Mesenchymal stem cell (in vitro differentiated cells and primary cell): ENCODE measurements around the gene P2RX5.

Experiments
- DNase-seq: peaks from one replicate; pipeline ENCODE4 v3.0.0-alpha.2; 2013
- H2AFZ ChIP-seq: one replicate; pipeline ENCODE4 v1.6.1; 2013; ENCODE audit warnings: low read depth, mild to moderate bottlenecking, control low read depth, inconsistent platforms, low read length, moderate library complexity
- H2AK5ac ChIP-seq: 2 replicates; pipeline ENCODE4 v1.6.1; 2013; ENCODE audit warnings: low read length, moderate library complexity, mild to moderate bottlenecking, inconsistent platforms; ENCODE audit not compliant: severe bottlenecking
- H2BK120ac ChIP-seq: one replicate; pipeline ENCODE4 v1.6.1; 2013; ENCODE audit warnings: low read depth, mild to moderate bottlenecking, inconsistent platforms, low read length, moderate library complexity
- H2BK12ac ChIP-seq, 2 experiments: one replicate each; pipeline ENCODE4 v1.6.1; 2013; ENCODE audit warnings: inconsistent platforms in 2 of 2, low read length in 2 of 2, mild to moderate bottlenecking in 2 of 2, moderate library complexity in 2 of 2, control low read depth in 1 of 2
- H2BK15ac ChIP-seq: one replicate; pipeline ENCODE4 v1.6.1; 2013; ENCODE audit warnings: mild to moderate bottlenecking, low read depth, inconsistent platforms; ENCODE audit not compliant: poor library complexity, severe bottlenecking
- H2BK5ac ChIP-seq: 2 replicates; pipeline ENCODE4 v1.6.1; 2013; ENCODE audit warnings: low read depth, mild to moderate bottlenecking, low read length, control low read depth, inconsistent platforms; ENCODE audit not compliant: poor library complexity, severe bottlenecking
- H3K14ac ChIP-seq, 2 experiments: one replicate each; pipeline ENCODE4 v1.6.1; 2013; ENCODE audit warnings: inconsistent platforms in 2 of 2, low read length in 2 of 2, control low read depth in 1 of 2, mild to moderate bottlenecking in 1 of 2, moderate library complexity in 1 of 2
- H3K18ac ChIP-seq, 2 experiments: one replicate each; pipeline ENCODE4 v1.6.1; 2013; ENCODE audit warnings: inconsistent platforms in 2 of 2, low read length in 2 of 2, control low read depth in 1 of 2, low read depth in 1 of 2, mild to moderate bottlenecking in 1 of 2
- H3K23ac ChIP-seq, 2 experiments: one replicate each; pipeline ENCODE4 v1.6.1; 2013; ENCODE audit warnings: inconsistent platforms in 2 of 2, low read length in 2 of 2, mild to moderate bottlenecking in 2 of 2, moderate library complexity in 2 of 2, control low read depth in 1 of 2
- H3K27ac ChIP-seq: 2 replicates; pipeline ENCODE4 v1.5.1; 2013; ENCODE audit warnings: mild to moderate bottlenecking, moderate library complexity, low read length, control low read depth, inconsistent platforms; ENCODE audit not compliant: poor library complexity, severe bottlenecking
- H3K27me3 ChIP-seq, 2 experiments: 2 replicates each; pipeline versions ENCODE4 v1.6.1 to v1.7.0; 2013; ENCODE audit warnings: low read length in 2 of 2, mild to moderate bottlenecking in 2 of 2, moderate library complexity in 2 of 2, control low read depth in 1 of 2, inconsistent platforms in 1 of 2; ENCODE audit not compliant: control insufficient read depth in 1 of 2, insufficient read depth in 1 of 2
- H3K36me3 ChIP-seq, 2 experiments: 2 replicates each; pipeline versions ENCODE4 v1.6.1 to v1.7.0; 2013; ENCODE audit warnings: low read length in 2 of 2, control low read depth in 1 of 2, inconsistent platforms in 1 of 2, low read depth in 1 of 2, mild to moderate bottlenecking in 1 of 2; ENCODE audit not compliant: insufficient read depth in 2 of 2, control insufficient read depth in 1 of 2
- H3K4ac ChIP-seq, 2 experiments: one replicate each; pipeline ENCODE4 v1.6.1; 2013; ENCODE audit warnings: inconsistent platforms in 2 of 2, low read length in 2 of 2, mild to moderate bottlenecking in 2 of 2, moderate library complexity in 2 of 2, control low read depth in 1 of 2, low read depth in 1 of 2
- H3K4me1 ChIP-seq: 2 replicates; pipeline ENCODE4 v1.6.1; 2013; ENCODE audit warnings: low read depth, low read length, control low read depth; ENCODE audit not compliant: control insufficient read depth, insufficient read depth
- H3K4me2 ChIP-seq: 2 replicates; pipeline ENCODE4 v1.6.1; 2013; ENCODE audit warnings: low read length, mild to moderate bottlenecking, inconsistent platforms; ENCODE audit not compliant: poor library complexity, severe bottlenecking
- H3K4me3 ChIP-seq, 2 experiments: 2 replicates each; pipeline versions ENCODE4 v1.5.1 to v1.7.0; 2013; ENCODE audit warnings: low read length in 2 of 2, mild to moderate bottlenecking in 2 of 2, control low read depth in 1 of 2, low read depth in 1 of 2; ENCODE audit not compliant: insufficient read depth in 1 of 2
- H3K79me1 ChIP-seq: replicated peaks from 2 replicates; pipeline ENCODE4 v1.6.1; 2013; ENCODE audit warnings: mild to moderate bottlenecking, control low read depth, low read length, inconsistent platforms; ENCODE audit not compliant: poor library complexity, severe bottlenecking
- H3K9ac ChIP-seq: 2 replicates; pipeline ENCODE4 v1.7.0; 2013; ENCODE audit warnings: mild to moderate bottlenecking, low read length, moderate library complexity
- H3K9me3 ChIP-seq: 2 replicates; pipeline ENCODE4 v1.7.0; 2013; ENCODE audit warnings: mild to moderate bottlenecking, low read length; ENCODE audit not compliant: control insufficient read depth
- H4K8ac ChIP-seq: one replicate; pipeline ENCODE4 v1.6.1; 2013; ENCODE audit warnings: inconsistent platforms, mild to moderate bottlenecking, low read length, moderate library complexity
- H4K91ac ChIP-seq: one replicate; pipeline ENCODE4 v1.6.1; 2013; ENCODE audit warnings: mild to moderate bottlenecking, low read length, inconsistent platforms
- WGBS: methylation state at CpG from one replicate; pipeline ENCODE4 v1.1.7; 2013; ENCODE audit warnings: mixed read lengths; 5-methylcytosine and 5-hydroxymethylcytosine counted together

The P2RX5 gene

GRCh38 chr17:3692346-3692745 is 3.6 kb downstream of the P2RX5 start:
- Histone ChIP-seq H3K4me3 (no peak overlapping the region), H3K4me2 (no peak overlapping the region)
- WGBS = 91% methylated on average over 9 of the region's 9 CpGs

GRCh38 chr17:3691617-3692067 is 4.3 kb downstream of the P2RX5 start:
- no peak overlapping the region for H2BK120ac ChIP-seq
- no peak for DNase-seq
- peaks cover 17% of the 10 kb centered on the region for H3K4me1 ChIP-seq
- H3K14ac ChIP-seq = no peak overlapping the region
- H3K27me3 ChIP-seq = peaks cover 26 to 34% of the 10 kb centered on the region in 2 experiments
- H3K23ac ChIP-seq = no peak overlapping the region
- no peak overlapping the region for H3K9ac ChIP-seq
- no peak overlapping the region for H2BK5ac ChIP-seq
- H3K4me2 ChIP-seq = no peak overlapping the region
- H2BK15ac ChIP-seq = no peak overlapping the region
- H3K9me3 ChIP-seq = no peaks in the 10 kb centered on the region
- H3K27ac ChIP-seq = no peak overlapping the region
- H3K79me1 ChIP-seq = no peaks in the 10 kb centered on the region
- H2AFZ ChIP-seq = no peak overlapping the region
- no peak overlapping the region for H3K18ac ChIP-seq
- no peak overlapping the region for H4K8ac ChIP-seq
- no peak overlapping the region for H3K4me3 ChIP-seq
- H2AK5ac ChIP-seq = no peak overlapping the region
- no peaks in the 10 kb centered on the region for H3K36me3 ChIP-seq
- no peak overlapping the region for H2BK12ac ChIP-seq
- 88% methylated on average over 15 of the region's 16 CpGs for WGBS
- H3K4ac ChIP-seq = no peak overlapping the region
- no peak overlapping the region for H4K91ac ChIP-seq

More at GRCh38 chr17:3692346-3692745, 3.6 kb downstream of the P2RX5 start:
- no peak overlapping the region for H3K23ac ChIP-seq
- no peaks in the 10 kb centered on the region for H3K79me1 ChIP-seq
- no peak overlapping the region for H2AFZ ChIP-seq
- no peak overlapping the region for H2BK5ac ChIP-seq
- no peak for DNase-seq
- H2BK15ac ChIP-seq = no peak overlapping the region
- H3K14ac ChIP-seq = no peak overlapping the region
- no peak overlapping the region for H4K8ac ChIP-seq
- no peak overlapping the region for H3K18ac ChIP-seq
- H3K9me3 ChIP-seq = no peaks in the 10 kb centered on the region
- H2AK5ac ChIP-seq = no peak overlapping the region
- H3K4ac ChIP-seq = no peak overlapping the region
- no peak overlapping the region for H2BK12ac ChIP-seq
- H4K91ac ChIP-seq = no peak overlapping the region
- H3K9ac ChIP-seq = no peak overlapping the region
- H3K27me3 ChIP-seq = peaks cover 33 to 39% of the 10 kb centered on the region in 2 experiments
- no peak overlapping the region for H3K27ac ChIP-seq
- H3K36me3 ChIP-seq = no peaks in the 10 kb centered on the region
- H2BK120ac ChIP-seq = no peak overlapping the region
- H3K4me1 ChIP-seq = peaks cover 17% of the 10 kb centered on the region

GRCh38 chr17:3690094-3690715 is 5.8 kb downstream of the P2RX5 start:
- no peak overlapping the region for H2BK12ac ChIP-seq
- H2AFZ ChIP-seq = no peak overlapping the region
- H4K91ac ChIP-seq = no peak overlapping the region
- H3K9ac ChIP-seq = no peak overlapping the region
- peaks cover 14 to 27% of the 10 kb centered on the region in 2 experiments for H3K27me3 ChIP-seq
- H3K4ac ChIP-seq = no peak overlapping the region
- H3K4me2 ChIP-seq = no peak overlapping the region
- no peaks in the 10 kb centered on the region for H3K9me3 ChIP-seq
- H4K8ac ChIP-seq = no peak overlapping the region
- no peak overlapping the region for H3K4me3 ChIP-seq
- H2BK15ac ChIP-seq = no peak overlapping the region
- H2BK5ac ChIP-seq = no peak overlapping the region
- H2AK5ac ChIP-seq = no peak overlapping the region
- no peaks in the 10 kb centered on the region for H3K79me1 ChIP-seq
- H3K4me1 ChIP-seq = peaks cover 8% of the 10 kb centered on the region
- DNase-seq = no peak
- H3K18ac ChIP-seq = no peak overlapping the region
- no peak overlapping the region for H3K23ac ChIP-seq
- no peaks in the 10 kb centered on the region for H3K36me3 ChIP-seq
- no peak overlapping the region for H3K27ac ChIP-seq
- no peak overlapping the region for H3K14ac ChIP-seq
- H2BK120ac ChIP-seq = no peak overlapping the region
- WGBS = 84% methylated on average over 22 of the region's 22 CpGs

- WGBS = 96% methylated on average over 41 of the region's 44 CpGs
- H3K27ac ChIP-seq = no peak overlapping the region
- H3K4ac ChIP-seq = no peak overlapping the region
- H3K14ac ChIP-seq = no peak overlapping the region
- no peaks in the 10 kb centered on the region for H3K9me3 ChIP-seq
- H3K4me2 ChIP-seq = no peak overlapping the region
- no peak overlapping the region for H3K4me3 ChIP-seq
- H4K91ac ChIP-seq = no peak overlapping the region
- H3K36me3 ChIP-seq = no peaks in the 10 kb centered on the region
- H2BK120ac ChIP-seq = no peak overlapping the region
- no peak overlapping the region for H3K18ac ChIP-seq
- H3K23ac ChIP-seq = no peak overlapping the region
- no peak overlapping the region for H2AK5ac ChIP-seq
- H2BK12ac ChIP-seq = no peak overlapping the region
- H3K27me3 ChIP-seq = peaks cover 7 to 27% of the 10 kb centered on the region in 2 experiments
- no peak for DNase-seq
- H3K4me1 ChIP-seq = peaks cover 2% of the 10 kb centered on the region
- H2AFZ ChIP-seq = no peak overlapping the region
- no peak overlapping the region for H3K9ac ChIP-seq
- H4K8ac ChIP-seq = no peak overlapping the region
- no peak overlapping the region for H2BK15ac ChIP-seq
- H3K79me1 ChIP-seq = no peaks in the 10 kb centered on the region
- H2BK5ac ChIP-seq = no peak overlapping the region
These were observed 6.5 kb downstream of the P2RX5 start for GRCh38 chr17:3689262-3690093.
